Breast epithelium (tissue), 3 donors: ENCODE measurements around the gene PLCH2.

Experiments
- CTCF ChIP-seq, 3 donors: fragments of 450-650 bp; IDR thresholded peaks; one replicate each; pipeline ENCODE4 v1.5.1; 2016 to 2017; ENCODE audit warnings: antibody characterized with exemption in 3 of 3, mild to moderate bottlenecking in 3 of 3, moderate library complexity in 3 of 3
- POLR2A ChIP-seq: fragments of 450-650 bp; IDR thresholded peaks from one replicate; pipeline ENCODE4 v1.6.1; 2016; ENCODE audit warnings: antibody characterized with exemption, mild to moderate bottlenecking, moderate library complexity

- TF ChIP-seq CTCF (IDR thresholded peaks at IDR 0.05) = no peak
- TF ChIP-seq POLR2A = no peak
These were observed 24.0 kb downstream of the PLCH2 start for GRCh38 chr1:2499986-2500596.
